ENCODE results near the gene ERCC6L2. TPM values are rescaled to one million over a fixed set of nuclear protein-coding genes. Genes with fewer than 3 reads are reported as not detected.

Gene ERCC6L2
- total and polyA plus RNA-seq, 2 donors (not counting 1 experiment from before 2014, with no cell fraction given): 10.1 to 52.0 TPM

GRCh38 chr9:95978106-95978505 lies 102.6 kb downstream of the ERCC6L2 start:
- no peaks in the 10 kb centered on the region for H3K9me3 ChIP-seq (ENCODE audit: control extremely low read depth in 1 of 3, control insufficient read depth in 2 of 3, insufficient read depth in 1 of 3, low read length in 2 of 3)
- 80% methylated on average over 1 of the region's 4 CpGs for WGBS (ENCODE audit: insufficient coverage)
- CTCF ChIA-PET: no interaction called here
- no peak overlapping the region for H3K4me3 ChIP-seq (ENCODE audit: control extremely low read depth in 1 of 5, extremely low read depth in 1 of 5, insufficient read depth in 1 of 5, low read depth in 2 of 5, low read length in 4 of 5)
- no peaks in the 10 kb centered on the region for H4K20me1 ChIP-seq (ENCODE audit: control insufficient read depth, insufficient read depth, low read length, poor library complexity, severe bottlenecking)
- H3K4me2 ChIP-seq (replicated peaks; ENCODE audit: low read depth, low read length, poor library complexity, severe bottlenecking): no peak overlapping the region
- POLR2A ChIA-PET: no interaction called here
- H3K36me3 ChIP-seq (replicated peaks in 1 of 2; ENCODE audit: control extremely low read depth in 1 of 2, control insufficient read depth in 1 of 2, extremely low read depth in 1 of 2, insufficient read depth in 2 of 2, low read length in 1 of 2): peaks cover 0 to 11% of the 10 kb centered on the region in 2 experiments
- H3K4me1 Mint-ChIP-seq: no peaks in the 10 kb centered on the region
- intact Hi-C loops (cut with micrococcal nuclease): no loop called here
- H3K27me3 ChIP-seq (replicated peaks in 1 of 4; ENCODE audit: control extremely low read depth in 1 of 4, control insufficient read depth in 3 of 4, insufficient read depth in 4 of 4, low read length in 3 of 4): no peaks in the 10 kb centered on the region
- ATAC-seq (ENCODE audit: low read depth) (no peak), DNase-seq (no peak)
- H3K79me2 ChIP-seq (ENCODE audit: control insufficient read depth, insufficient read depth, low read length): no peaks in the 10 kb centered on the region
- H3K9ac ChIP-seq (ENCODE audit: low read length): no peak overlapping the region
- H3K4me3 Mint-ChIP-seq: no peak overlapping the region
- no peak overlapping the region for H3K27ac Mint-ChIP-seq
- no peak for TF ChIP-seq EZH2 (IDR thresholded peaks at IDR 0.05; ENCODE audit: borderline replicate concordance, insufficient read depth, low read depth, low read length, poor library complexity, severe bottlenecking)
- no peak for TF ChIP-seq CTCF (IDR thresholded peaks at IDR 0.05)
- H3K4me1 ChIP-seq (ENCODE audit: control insufficient read depth in 2 of 2, insufficient read depth in 2 of 2, low read length in 2 of 2): no peaks in the 10 kb centered on the region
- no peaks in the 10 kb centered on the region for H3K27me3 Mint-ChIP-seq
- H2AFZ ChIP-seq (ENCODE audit: insufficient read depth, low read depth, low read length, poor library complexity, severe bottlenecking): no peak overlapping the region
- no peak overlapping the region for H3K27ac ChIP-seq (ENCODE audit: low read length in 2 of 2)
- H3K9me3 Mint-ChIP-seq (ENCODE audit: insufficient read depth): no peaks in the 10 kb centered on the region

DNA sequence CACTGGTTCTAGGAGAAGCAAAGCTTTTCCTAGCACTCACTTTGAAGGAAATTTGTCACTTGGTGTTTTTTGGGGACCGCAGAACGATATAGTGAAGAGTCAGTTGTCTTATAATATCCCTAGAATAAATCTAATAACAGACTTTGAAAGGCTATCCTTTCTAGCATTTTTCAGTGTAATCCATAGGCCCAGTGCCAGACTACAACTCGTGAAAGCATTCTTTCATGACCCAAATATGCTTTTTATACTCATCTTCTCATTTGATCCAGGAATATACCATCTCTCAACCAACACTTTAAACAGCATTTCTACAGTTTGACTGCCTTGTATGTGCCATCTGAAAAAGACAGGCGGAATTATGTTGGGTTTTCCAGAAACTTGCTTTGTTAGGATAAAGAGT lies 104.0 kb downstream of the ERCC6L2 start:
- Mint-ChIP-seq H3K4me1 (no peaks in the 10 kb centered on the region), H3K9me3 (ENCODE audit: insufficient read depth) (no peaks in the 10 kb centered on the region), H3K4me3 (no peak overlapping the region), H3K27ac (no peak overlapping the region), H3K27me3 (no peaks in the 10 kb centered on the region)
- H3K36me3 ChIP-seq (replicated peaks in 1 of 2; ENCODE audit: control extremely low read depth in 1 of 2, control insufficient read depth in 1 of 2, extremely low read depth in 1 of 2, insufficient read depth in 2 of 2, low read length in 1 of 2): peaks cover 0 to 9% of the 10 kb centered on the region in 2 experiments
- no peak for ATAC-seq (ENCODE audit: low read depth)
- H3K27ac ChIP-seq (ENCODE audit: low read length in 2 of 2): no peak overlapping the region
- H3K4me3 ChIP-seq (ENCODE audit: control extremely low read depth in 1 of 5, extremely low read depth in 1 of 5, insufficient read depth in 1 of 5, low read depth in 2 of 5, low read length in 4 of 5): no peak overlapping the region
- CTCF ChIA-PET: no interaction called here
- no peak overlapping the region for H3K4me2 ChIP-seq (replicated peaks; ENCODE audit: low read depth, low read length, poor library complexity, severe bottlenecking)
- POLR2A ChIA-PET: no interaction called here
- H2AFZ ChIP-seq (ENCODE audit: insufficient read depth, low read depth, low read length, poor library complexity, severe bottlenecking): no peak overlapping the region
- intact Hi-C loops (cut with micrococcal nuclease): no loop called here
- H4K20me1 ChIP-seq (ENCODE audit: control insufficient read depth, insufficient read depth, low read length, poor library complexity, severe bottlenecking): no peaks in the 10 kb centered on the region
- H3K27me3 ChIP-seq (replicated peaks in 1 of 4; ENCODE audit: control extremely low read depth in 1 of 4, control insufficient read depth in 3 of 4, insufficient read depth in 4 of 4, low read length in 3 of 4): no peaks in the 10 kb centered on the region
- 100% methylated on average over 1 of the region's 4 CpGs for WGBS (ENCODE audit: insufficient coverage)
- no peaks in the 10 kb centered on the region for H3K9me3 ChIP-seq (ENCODE audit: control extremely low read depth in 1 of 3, control insufficient read depth in 2 of 3, insufficient read depth in 1 of 3, low read length in 2 of 3)
- H3K9ac ChIP-seq (ENCODE audit: low read length): no peak overlapping the region
- H3K4me1 ChIP-seq (ENCODE audit: control insufficient read depth in 2 of 2, insufficient read depth in 2 of 2, low read length in 2 of 2): no peaks in the 10 kb centered on the region
- TF ChIP-seq CTCF (IDR thresholded peaks at IDR 0.05) (no peak), EZH2 (IDR thresholded peaks at IDR 0.05; ENCODE audit: borderline replicate concordance, insufficient read depth, low read depth, low read length, poor library complexity, severe bottlenecking) (no peak)
- DNase-seq: no peak
- no peaks in the 10 kb centered on the region for H3K79me2 ChIP-seq (ENCODE audit: control insufficient read depth, insufficient read depth, low read length)

Measured in B cell (primary cell).